GM18511 (cell line): ENCODE data around the gene TECPR2.

ENCODE experiments used
- ATAC-seq: cut with Tn5 transposase; IDR thresholded peaks from one replicate; pipeline ENCODE4 v1.9.1; 2021; ENCODE audit warnings: mild to moderate bottlenecking, moderate library complexity; ENCODE audit not compliant: unreplicated experiment

The TECPR2 gene

DNA sequence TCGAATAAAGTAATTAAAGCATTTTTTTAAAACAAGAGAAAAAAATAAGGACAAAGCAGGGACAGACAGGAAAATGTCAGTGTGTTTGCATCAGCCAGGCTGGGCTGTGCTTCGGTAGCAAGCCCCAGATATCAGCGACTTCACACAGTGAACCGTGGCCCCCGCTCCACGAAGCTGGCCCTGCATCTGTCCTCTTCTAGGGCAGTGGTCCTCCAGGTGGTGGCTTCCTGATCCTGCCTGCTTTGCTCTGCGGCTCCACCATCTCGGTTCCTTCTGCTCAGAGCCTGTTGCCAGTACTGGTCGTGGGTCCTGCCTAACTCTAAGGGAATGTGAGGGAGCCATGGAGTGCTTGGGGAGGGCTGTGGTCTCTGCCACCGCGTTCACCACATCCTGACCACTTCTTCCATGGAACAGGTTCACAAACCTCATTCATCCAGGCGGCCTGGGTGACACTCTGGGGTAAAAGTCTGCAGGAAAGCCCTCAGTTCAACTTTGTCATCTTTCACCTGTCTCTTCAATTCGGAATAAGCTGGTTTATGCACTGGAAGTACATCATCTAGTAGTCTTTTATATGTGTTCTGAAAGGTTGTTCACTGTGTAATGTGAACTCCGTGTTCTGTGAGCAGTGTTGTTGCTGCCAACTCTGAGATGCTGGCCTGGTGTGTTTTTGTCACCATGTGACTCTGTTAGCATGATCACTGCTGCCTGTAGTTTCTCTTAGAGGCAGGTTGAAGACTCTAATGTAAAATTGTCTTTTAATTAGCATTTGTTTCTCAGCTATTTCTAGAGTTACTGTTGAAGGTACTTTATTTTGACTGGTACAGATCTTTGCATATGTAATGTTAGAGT lies 99.0 kb downstream of the TECPR2 start:
- ATAC-seq, result no peak

- ATAC-seq, result no peak
These were observed 99.7 kb downstream of the TECPR2 start for GRCh38 chr14:102462391-102462790.

DNA sequence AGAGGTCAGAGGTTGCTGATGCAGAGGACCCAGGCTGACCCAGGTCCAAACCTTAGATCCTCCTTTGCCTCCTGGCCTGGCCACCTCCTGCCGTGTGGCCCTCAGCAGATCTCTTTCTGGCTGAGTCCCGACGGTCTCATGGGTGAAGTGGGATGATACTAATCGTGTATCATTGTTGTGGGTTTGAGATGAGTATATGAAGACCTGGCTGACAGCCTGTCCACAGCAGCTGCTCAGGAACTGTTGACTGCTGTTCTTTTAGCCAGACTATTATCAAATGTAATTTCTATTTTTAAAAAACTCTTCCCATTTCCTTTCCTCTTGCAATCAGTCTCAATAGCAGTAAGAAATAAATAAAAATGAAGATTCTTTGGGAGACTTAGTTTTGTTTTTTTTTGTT lies 101.3 kb downstream of the TECPR2 start:
- ATAC-seq, result no peak

DNA sequence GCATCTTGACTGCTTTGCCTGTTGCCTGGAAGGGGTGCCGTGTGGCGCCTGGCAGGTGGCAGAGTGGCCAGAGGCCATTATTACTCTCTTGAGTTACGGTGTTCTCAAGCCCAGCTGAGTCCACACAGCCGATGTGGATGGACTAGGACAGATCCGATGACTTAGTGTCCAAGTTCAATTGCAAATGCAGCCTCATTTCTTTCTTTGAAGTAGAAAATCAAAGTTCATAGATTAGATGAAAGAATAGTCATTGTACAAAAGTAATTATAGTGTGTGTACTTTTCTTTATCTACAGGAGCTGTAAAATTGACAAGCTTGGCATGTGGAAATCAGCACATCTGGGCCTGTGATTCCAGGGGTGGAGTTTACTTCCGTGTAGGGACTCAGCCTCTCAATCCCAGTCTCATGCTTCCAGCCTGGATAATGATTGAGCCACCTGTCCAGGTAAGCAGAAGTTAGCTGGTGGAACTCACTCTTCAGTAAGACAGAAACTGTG lies 102.2 kb downstream of the TECPR2 start:
- ATAC-seq, result no peak

GRCh38 chr14:102469261-102469660 lies 106.5 kb downstream of the TECPR2 start:
- ATAC-seq, result no peak

DNA sequence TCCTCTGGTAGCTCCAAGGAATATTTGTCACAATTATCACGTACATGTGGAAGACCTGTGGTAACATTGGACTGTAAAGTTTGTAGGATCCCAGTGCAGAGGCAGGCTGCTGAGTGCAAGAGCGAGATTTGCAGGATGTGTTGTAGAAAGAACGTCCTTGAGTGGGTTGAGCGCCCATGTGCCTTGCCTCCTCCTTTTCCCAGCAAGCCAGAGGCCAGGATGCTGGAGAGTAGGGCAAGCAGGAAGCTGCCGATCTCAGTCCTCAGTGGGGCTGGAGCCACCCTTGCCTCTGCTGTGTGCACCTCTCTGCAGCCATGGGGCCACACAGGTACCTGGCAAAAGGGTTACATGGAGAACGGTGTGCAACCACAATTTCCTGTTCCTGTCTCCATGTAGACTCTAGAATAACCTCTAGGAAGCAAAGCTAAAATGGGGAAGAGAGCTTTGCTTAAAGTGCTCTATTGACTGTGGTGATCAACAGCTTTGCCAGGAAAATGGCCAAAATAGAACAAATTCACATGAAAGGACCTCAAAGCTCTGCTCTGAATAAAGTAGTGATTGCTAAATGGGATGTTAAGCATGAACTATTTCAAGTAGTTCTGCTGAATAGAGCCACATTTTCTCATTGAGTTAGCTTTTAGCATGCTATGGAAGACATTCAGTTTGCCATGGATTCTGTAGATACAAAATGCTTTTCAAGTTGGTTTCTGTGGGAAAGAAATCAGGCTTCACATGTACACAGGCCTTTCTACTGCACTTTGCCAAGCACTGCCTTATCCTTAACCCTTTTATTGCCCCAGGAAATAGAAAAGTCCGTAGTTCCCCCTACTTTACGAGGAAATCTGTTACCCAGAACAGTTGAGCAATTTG lies 109.4 kb downstream of the TECPR2 start:
- no peak for ATAC-seq

DNA sequence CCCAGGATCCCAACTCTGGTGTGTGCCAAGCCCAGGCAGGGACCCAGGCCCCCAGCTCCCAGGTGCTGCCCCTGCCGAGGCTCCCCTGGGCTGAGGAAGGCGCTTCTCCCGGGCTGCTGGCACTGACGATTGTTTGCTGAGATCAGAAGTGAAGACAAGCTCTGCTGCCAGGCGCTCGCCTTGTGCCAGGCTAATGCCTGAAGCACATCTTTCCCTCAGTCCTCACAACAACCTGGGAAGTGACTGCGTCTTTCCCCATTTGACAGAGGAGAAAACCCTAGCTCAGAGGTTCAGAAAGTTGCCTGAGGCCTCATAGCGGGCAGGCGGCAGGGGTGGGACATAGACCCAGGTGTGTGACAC lies 110.0 kb downstream of the TECPR2 start:
- no peak for ATAC-seq

DNA sequence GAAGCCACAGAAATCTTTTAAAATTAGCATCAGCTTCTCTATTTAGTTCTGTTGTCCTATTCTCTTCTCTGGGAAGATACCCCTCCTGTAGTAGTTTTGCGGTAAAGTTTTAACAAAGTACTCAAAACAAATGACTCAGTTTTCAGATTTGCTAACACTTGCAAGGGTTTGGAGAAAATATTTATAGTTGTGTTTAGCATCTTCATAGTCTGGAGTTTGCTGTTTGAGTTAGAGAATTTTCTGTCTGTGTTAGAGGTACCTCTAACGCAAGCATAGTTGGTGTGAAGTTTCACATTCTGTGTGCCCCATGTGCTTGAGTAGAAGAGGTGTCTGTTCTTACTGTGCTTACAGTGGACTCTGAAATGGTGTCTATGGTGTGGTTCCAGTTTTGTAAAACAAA lies 110.8 kb downstream of the TECPR2 start:
- ATAC-seq, result no peak

DNA sequence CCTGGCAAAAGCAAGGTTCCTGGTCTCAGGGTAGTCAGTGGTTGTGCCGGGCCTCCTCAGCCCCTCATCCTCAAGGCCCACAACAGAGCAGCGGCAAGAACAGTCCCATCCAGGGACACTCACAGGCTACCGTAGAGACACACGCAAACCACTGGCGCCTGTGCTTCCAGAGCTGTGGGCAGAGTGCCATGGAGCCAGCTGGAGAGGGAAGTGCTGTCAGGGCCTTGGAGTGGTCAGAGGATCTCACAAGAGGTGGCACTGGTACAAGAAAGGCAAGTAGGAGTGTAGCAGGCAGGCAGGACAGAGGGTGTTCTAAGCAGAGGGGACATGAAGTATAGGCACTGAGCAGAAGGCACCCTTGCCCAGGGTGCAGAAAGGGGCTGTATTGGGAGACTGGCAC lies 112.2 kb downstream of the TECPR2 start:
- ATAC-seq, result no peak

DNA sequence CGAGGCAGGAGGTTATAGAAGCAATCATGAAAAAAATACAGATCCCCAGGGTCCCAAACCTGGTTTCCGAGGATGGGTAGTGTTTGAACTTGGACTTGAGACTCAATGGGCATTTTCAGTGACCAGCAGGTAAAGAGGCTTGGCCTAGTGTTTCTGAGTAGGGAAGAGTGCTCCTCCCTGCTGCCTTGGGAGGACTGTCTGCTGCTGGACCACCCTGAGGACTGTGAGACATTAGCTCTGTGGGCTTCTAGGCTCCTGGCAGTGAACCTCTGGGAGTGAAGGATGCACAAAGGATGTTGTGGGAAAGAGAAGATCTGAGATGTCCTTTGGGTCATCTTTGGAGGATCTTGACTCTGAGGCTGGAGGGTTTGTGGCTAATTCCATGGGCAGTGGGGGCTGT lies 116.4 kb downstream of the TECPR2 start:
- no peak for ATAC-seq

- no peak for ATAC-seq
These were observed 117.0 kb downstream of the TECPR2 start for GRCh38 chr14:102479777-102480176.

DNA sequence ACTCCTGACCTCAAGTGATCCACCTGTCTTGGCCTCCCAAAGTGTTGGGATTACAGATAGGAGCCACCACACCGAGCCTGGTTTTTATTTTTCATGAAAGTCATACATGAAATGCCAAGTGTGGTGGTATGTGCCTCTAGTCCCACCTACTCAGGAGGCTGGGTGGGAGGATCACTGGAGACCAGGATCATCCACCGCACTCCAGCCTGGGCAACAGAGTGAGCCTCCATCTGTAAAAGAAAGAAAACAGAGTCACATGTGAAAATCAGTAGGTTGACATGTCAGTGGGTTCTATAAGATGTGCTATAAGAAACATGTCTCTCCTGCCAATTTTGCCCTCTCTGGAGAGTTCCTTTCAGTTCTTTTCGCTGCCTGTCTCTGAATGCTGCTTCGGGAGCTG lies 118.6 kb downstream of the TECPR2 start:
- ATAC-seq, result no peak

- no peak for ATAC-seq
These were observed 119.1 kb downstream of the TECPR2 start for GRCh38 chr14:102481791-102482238.

DNA sequence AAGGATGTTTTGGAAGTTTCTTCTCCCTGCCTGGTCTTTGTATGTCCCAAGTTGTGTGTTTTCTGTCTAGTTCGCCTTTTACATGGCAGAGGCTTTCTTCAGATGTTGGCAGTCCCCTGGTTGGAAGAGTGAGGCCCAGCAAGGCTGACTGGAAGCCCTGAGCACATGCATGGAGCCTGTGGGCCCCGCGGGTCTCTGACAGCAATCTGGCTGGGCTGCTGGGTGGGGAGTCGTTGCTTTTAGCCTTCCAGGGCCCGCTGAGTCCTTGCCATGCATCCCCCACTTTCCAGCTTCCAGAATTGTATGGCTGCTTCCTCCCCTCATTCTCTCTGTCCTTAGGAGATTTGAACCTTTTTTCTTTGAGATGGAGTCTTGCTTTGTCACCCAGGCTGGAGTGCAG lies 121.6 kb downstream of the TECPR2 start:
- ATAC-seq, result no peak

DNA sequence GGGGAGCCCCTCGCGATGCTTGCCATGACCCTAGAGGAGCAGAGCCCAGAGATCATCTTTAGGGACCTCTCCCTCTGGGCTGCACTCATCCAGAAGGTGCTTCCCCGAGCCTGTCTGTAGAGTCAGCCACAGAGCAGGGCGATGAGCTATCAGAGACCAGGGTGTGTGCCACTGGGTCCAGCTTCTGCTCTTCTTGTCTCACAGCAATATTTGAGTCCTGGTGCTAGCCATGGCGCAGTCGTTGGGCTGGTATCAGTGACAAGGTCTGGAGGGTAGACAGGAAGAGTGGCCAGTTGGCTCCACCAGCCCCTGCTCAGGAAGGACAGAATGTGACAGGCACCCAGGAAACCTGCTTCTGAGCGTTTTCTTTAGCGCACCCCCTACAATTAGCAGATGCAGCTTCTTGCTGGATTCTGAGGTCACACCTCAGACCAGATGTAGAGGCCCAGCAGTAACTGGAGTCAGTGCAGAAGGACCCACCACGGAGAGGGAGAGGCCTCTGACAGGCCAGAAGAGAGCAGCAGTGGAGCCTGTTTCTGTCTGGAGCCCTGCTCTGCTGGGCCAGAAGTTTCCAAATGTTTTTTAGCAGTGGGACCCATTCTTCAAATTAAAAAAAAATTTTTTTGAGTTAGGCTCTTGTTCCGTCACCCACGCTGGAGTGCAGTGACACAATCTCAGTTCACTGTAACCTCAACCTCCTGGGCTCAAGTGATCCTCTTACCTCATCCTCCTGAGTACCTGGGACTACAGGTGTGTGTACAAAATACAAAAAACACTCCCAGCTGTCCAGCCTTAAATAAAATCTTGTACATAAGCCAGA lies 123.2 kb downstream of the TECPR2 start:
- no peak for ATAC-seq

DNA sequence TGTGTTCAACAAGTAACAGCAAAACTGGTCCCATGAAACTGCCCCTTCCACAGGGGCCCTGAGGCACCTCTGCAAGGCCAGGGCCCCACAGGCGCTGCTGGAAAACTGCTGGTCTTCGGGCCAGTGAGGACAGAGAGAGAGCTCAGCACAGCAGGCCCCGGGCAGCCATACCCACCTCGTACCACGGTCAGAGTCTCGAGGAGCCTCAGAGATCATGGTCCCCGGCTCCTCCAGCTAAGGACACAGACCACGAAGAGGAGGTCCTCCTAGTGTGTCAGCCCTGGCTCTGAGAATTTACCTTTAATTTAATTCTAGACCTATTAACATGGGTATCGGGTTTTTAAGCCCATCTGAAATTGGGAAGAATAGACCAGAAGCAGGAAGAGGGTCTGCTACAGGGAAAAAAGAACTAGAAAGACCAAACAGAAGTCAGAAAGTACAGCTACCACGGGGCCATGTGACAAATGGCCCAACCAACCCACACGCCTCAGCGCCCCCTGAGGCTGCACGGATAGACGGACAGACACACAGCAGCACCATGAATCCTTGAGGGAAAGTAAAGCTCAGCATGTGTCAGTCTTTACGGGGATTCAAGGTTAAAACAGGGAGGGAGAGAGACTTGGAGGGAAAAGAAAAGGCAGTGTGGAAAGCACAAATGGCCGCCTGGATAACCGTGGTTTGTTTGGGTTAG lies 123.9 kb downstream of the TECPR2 start:
- no peak for ATAC-seq

GRCh38 chr14:102487204-102487577 lies 124.5 kb downstream of the TECPR2 start:
- no peak for ATAC-seq

DNA sequence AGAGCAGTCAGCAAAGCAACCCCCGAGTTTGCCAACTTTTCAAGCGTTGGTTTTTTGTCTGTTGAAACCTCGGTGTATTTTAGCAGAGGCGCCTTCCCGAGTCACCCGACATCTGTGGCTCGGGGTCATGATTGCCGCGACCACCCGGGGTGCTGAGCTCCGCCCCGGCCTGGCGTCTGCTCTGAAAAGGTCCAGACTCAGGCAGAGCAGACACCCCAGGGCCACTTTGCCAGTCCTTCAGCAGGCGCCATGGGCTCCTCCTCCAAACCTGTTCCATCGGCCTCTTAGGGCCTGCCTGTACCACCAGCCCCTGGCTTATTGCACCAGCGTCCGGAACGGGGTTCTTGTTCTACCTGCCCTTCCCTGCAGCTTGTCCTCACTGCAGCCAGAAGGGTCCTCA lies 127.7 kb downstream of the TECPR2 start:
- ATAC-seq, result no peak

DNA sequence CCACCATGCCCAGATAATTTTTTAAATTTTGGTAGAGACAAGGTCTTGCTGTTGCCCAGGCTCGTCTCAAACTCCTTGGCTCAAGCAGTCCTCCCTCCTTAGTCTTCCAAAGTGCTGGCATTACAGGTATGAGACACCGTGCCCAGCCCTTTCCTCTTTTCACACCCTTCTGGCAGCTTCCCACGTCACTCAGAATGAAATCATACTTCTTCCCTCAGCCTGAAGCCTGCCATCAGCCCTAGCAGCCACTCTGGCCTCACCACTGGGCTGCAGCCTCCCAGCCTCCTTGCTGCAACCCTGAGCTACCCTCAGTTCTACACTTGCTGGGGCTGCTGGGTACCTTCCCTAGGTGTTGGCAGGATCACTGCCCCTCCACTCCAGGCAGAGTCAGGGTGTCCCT lies 128.6 kb downstream of the TECPR2 start:
- ATAC-seq, result no peak

- ATAC-seq, result no peak
These were observed 129.2 kb downstream of the TECPR2 start for GRCh38 chr14:102491786-102492530.
